ENCODE results near the gene NPIPB2. TPM values are rescaled to one million over a fixed set of nuclear protein-coding genes. Genes with fewer than 3 reads are reported as not detected.

The NPIPB2 gene
- total RNA-seq, 4 donors from 2014 or later = 5.5 to 11.5 (median 8.2) TPM

DNA sequence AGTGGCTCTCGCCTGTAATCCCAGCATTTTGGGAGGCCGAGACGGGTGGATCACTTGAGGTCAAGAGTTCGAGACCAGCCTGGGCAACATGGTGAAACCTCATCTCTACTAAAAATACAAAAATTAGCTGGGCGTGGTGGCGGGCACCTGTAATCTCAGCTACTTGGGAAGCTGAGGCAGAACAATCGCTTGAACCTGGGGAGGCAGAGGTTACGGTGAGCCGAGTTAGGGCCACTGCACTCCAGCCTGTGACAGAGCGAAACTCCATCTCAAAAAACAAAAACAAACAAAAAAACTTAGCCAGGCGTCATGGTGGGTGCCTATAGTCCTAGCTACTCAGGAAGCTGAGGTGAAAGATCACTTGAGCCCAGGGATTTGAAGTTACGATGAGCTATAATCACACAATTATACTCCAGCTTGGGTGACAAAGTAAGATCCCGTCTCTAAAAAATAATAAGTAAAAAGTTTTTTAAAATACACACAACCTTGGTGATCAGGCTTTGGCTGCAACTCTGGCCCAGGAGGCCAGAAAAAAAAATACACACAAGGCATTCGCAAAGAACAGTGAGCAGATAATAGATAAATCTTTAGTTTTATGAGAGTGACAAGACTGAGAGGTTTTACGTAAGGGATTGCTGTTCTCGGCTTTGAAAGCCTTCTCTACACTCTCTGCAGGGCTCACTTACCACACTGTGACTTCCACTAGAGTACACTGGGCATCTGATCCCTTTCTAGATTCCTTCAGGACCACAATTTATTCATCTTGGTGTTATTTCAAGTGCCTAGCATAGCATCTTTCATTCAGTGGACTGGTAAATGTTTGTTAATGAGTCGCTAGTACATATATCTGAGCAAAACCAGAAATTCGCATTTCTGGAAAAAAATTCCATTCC lies 31.9 kb downstream of the NPIPB2 start:
- no peak for ATAC-seq (ENCODE audit: low FRiP score)
- TF ChIP-seq, protein P1, sequence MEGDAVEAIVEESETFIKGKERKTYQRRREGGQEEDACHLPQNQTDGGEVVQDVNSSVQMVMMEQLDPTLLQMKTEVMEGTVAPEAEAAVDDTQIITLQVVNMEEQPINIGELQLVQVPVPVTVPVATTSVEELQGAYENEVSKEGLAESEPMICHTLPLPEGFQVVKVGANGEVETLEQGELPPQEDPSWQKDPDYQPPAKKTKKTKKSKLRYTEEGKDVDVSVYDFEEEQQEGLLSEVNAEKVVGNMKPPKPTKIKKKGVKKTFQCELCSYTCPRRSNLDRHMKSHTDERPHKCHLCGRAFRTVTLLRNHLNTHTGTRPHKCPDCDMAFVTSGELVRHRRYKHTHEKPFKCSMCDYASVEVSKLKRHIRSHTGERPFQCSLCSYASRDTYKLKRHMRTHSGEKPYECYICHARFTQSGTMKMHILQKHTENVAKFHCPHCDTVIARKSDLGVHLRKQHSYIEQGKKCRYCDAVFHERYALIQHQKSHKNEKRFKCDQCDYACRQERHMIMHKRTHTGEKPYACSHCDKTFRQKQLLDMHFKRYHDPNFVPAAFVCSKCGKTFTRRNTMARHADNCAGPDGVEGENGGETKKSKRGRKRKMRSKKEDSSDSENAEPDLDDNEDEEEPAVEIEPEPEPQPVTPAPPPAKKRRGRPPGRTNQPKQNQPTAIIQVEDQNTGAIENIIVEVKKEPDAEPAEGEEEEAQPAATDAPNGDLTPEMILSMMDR (IDR thresholded peaks at IDR 0.05) = no peak
- DNase-seq (ENCODE audit: low spot score) = no peak

DNA sequence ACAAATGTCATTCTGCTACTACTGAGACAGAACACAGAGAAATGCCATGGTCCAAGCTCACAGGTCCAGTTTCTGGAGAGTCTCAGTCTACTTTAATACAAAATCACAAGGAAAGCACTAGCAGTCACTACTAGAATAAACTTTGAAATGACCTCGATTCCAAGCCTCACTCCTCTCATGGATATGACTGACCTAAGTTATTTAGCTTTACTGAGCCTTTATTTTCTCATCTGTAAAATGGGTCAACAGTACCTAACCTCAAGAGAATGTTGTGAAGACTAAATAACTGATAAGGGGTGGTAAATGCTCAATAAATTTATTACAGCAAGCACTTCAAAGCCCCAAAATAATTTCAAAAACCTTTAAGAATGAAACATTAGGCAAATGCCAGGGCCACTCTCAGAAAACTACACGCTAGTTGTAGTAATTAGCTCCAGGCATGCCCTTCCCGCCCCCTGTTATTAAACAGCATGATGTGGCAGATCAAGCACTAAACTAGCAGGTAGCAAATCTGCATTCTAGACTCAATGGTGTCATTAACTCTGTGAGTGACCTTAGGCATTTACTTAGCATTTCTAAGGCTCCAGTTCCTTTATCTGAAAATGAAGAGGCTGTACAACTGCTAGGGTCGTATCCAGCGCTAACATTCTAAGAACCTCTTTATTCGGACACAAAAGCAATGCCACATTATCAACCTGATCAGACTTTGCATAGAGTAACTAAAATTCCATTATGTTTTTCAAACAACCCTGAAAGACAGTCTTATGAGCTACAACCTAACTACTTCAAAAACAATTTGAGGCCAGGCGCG lies 34.5 kb downstream of the NPIPB2 start:
- TF ChIP-seq, protein P1 (IDR thresholded peaks at IDR 0.05) = no peak
- no peak for DNase-seq (ENCODE audit: low spot score)
- ATAC-seq (ENCODE audit: low FRiP score) = no peak

DNA sequence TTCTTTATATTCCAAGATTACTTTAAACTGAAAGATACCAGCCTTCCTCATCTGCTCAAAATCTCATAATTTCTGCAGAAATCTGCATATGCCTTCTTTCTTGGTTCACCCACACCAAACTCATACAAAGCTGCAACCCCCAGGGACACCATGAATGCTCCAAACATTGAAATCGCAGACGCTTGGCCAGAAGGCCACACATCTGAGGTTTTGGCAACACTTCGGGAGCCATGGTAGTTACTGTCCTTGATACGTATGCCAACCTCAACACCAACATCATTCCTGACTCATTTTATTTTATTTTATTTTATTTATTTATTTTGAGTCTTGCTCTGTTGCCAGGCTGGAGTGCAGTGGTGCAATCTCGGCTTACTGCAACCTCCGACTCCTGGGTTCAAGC lies 37.9 kb downstream of the NPIPB2 start:
- DNase-seq (ENCODE audit: low spot score) (no peak), ATAC-seq (ENCODE audit: low FRiP score) (no peak)
- TF ChIP-seq, protein P1 (IDR thresholded peaks at IDR 0.05) = no peak

DNA sequence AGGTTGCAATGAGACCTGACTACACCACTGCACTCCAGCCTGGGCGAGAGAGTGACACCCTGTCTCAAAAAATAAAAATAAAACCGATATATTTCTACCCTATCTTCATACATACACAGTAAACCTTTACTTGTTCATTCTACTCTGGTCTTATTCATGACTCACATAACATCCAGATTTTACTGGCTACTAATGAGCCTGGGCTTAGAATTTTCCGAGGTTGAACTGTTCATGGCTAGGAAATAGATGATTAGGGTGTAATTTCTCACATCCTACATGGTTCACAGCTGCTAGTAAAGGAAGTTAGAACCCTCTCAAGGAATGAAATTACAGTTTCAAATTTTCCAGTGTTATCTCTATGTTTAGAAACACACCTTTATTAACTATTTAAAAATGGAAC lies 40.8 kb downstream of the NPIPB2 start:
- DNase-seq (ENCODE audit: low spot score) (no peak), ATAC-seq (ENCODE audit: low FRiP score) (no peak)
- TF ChIP-seq, protein P1 (IDR thresholded peaks at IDR 0.05) = no peak

DNA sequence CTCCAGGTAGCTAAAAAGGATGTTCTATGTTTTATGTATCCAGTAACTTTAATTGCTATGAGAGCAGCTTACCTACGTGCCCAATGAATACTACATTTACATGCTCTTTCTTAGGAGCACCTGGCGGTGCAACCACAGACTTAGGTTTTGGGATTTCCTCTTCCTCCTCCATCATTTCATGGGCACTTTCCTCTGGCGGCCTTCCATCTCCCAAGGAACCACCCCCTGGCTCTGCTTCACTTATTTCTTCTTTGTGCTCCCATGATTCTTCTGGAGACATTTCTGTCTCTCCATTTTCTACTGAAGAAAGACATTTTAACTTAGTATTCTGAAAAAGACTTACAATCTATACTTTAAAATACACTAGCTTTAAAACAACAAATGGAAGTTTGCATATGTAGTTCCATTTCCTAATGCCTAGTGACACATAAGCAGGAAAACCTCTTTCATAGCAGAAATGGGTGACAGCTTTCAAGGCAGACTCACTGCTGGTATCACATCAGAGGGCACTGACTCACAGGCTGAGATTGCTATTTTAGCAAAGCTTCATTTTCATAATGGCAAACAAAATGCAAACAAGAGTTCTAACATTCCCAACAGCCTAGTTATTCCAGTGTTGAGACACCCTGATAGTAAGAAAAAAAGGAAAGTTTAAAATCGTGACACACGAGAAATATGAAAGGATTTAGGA lies 45.2 kb downstream of the NPIPB2 start:
- DNase-seq (ENCODE audit: low spot score) (no peak), ATAC-seq (ENCODE audit: low FRiP score) (peak; percentile 32)
- TF ChIP-seq, protein P1 (IDR thresholded peaks at IDR 0.05) = no peak

DNA sequence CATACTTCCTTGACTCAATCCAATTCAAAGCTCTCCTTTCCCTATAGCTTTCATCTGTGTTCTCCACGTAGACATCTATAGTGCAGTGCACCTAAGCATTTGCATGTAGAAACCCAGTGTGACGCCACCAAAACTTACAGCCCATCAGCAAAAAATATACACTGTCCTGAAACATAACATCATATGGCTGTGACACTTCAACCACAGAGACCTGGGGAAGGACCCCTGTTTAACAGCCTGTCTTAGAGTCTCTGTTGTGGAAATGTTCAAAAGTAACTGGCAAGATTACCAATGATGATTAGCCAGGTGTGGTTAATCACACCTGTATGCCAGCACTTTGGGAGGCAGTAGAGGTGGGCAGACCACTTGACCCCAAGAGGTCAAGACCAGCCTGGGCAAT lies 48.3 kb downstream of the NPIPB2 start:
- DNase-seq (ENCODE audit: low spot score) (no peak), ATAC-seq (ENCODE audit: low FRiP score) (no peak)
- TF ChIP-seq, protein P1 (IDR thresholded peaks at IDR 0.05) = no peak
